GM18951 (cell line): Measurements from ENCODE around the gene CTDSPL.
"Not testable (repeated sequence)": the region's sequence is repeated elsewhere in the genome, so short reads cannot be mapped to it uniquely, and the experiment has no call there.

Source experiments
- POLR2A ChIP-seq: IDR thresholded peaks from 4 replicates; pipeline ENCODE4 v1.6.1; 2011; ENCODE audit warnings: mild to moderate bottlenecking; ENCODE audit not compliant: insufficient read length, insufficient read depth; ENCODE audit errors: extremely low read depth
- in situ Hi-C: fragments of 300-500 bp; cut with MboI; formaldehyde crosslinking; loops from one replicate; pipeline ENCODE4 v1.12.0; 2022; ENCODE audit warnings: low sequenced_read_pairs, mixed read lengths, inconsistent platforms; ENCODE audit not compliant: unreplicated experiment

The CTDSPL gene

DNA sequence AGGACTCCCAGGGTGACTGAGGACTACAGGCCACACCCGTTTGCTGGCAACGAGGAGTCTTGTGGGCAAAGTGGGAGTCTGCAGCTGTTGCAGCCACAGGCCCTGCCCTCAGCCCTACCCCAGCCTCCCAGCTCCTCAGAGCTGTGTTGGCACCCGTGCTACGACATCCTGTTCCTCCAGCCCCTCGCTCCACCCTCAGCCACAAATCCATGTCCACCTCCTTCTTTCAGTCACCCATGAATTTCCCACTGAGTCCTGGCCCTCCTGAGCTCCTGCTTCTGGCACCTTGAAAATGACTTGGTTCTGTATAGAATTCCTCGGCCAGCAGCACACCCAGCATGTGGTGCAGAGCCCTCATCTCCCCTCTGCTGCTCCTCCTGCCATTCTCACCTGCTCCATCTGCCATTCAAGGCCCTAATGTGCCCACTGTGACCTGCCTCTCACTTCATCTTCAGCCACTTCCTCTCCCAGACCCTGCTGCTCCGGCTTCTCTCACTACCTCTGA, 108.0 kb downstream of the CTDSPL start:
- in situ Hi-C loops: no loop called here
- TF ChIP-seq POLR2A: no peak

DNA sequence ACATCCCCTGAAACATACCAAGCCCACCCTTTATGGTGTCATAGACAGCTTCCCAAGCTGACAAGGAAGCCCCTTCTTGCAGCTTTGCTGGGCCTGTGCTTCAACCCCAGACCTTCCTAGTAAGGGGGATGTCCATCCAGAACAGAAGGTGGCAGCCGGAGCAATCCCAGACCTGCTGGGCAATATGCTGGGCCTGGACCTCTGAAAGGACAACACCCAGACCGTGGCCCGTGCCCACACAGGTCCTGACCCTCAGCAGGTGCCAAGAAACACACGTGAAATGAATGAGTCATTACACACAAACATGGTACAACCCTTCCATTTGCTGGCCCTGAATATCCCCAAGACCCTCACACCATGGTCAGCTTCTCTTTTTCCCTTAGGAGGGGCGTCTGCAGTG, 109.1 kb downstream of the CTDSPL start:
- in situ Hi-C loops: no loop called here
- TF ChIP-seq POLR2A: no peak

DNA sequence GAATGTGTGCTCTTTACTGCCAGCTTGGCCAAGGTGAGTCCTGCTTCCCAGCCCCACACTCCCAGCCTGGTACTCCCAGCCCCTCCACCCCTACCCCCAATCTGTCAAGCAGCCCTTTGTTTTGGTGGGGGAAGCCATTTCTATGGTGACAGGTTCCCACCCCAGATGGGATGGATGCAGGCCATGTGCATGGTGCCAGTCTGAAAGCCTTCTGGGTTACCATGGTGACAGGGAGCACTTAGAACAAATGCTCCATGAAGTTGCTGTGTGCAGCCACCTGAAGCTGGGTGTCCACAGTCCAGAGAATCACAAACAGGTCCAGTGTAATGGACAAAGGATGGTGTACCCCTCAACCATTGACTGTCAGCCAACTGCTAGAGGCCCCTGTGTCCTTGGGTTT, 109.8 kb downstream of the CTDSPL start:
- in situ Hi-C loops: no loop called here

DNA sequence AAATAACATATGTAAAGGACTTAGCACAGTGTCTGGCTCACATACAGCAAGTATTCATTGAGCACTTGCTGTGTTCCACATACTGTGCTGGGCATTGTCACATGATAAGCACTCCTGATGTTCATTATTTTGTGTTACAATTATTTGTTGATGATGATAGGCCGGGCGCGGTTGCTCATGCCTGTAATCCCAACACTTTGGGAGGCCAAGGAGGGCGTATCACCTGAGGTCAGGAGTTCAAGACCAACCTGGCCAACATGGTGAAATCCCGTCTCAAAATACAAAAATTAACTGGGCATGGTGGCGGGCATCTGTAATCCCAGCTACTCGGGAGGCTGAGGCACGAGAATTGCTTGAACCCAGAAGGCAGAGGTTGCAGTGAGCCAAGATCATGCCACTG, 110.4 kb downstream of the CTDSPL start:
- in situ Hi-C loops: not testable (repeated sequence)

More for the DNA sequence above, 109.8 kb downstream of the CTDSPL start:
- TF ChIP-seq POLR2A: no peak

DNA sequence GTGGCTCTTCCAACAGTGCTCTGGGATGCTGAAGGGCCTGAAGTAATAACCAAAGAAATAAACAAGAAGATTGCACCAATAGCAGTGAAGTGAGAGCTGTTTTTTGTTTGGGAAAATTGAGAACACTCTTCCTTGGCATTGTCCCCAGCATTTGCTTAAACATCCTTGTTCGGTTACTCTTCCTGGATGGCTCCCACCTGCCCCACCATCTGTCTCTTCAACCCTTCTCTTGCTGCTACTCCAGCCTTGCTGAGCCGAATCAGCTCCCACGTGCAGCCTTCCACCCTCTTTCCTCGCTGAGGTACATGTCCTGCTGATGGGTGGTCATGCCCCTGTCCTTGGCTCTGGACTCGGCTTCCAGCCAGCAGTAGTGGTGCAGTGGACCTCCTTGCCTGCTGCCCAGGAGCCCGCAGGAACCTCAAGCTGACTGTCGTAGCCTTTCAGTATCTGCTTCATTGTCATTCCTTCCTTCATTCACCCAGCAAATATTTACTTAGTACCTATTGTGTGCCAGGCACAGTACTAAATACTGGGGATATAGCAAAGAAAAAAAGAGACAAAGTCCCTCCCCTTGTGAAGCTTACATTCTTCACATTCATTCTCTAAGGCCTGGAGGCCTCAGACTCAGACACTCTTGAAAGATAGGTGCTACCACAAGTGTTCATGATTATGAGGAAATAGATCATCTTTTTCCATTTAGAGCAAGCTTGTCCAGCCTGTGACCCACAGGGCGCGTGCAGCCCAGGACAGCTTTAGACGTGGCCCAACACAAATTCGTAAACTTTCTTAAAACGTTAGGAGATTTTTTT, 111.8 kb downstream of the CTDSPL start:
- no peak for TF ChIP-seq POLR2A
- in situ Hi-C loops: no loop called here

DNA sequence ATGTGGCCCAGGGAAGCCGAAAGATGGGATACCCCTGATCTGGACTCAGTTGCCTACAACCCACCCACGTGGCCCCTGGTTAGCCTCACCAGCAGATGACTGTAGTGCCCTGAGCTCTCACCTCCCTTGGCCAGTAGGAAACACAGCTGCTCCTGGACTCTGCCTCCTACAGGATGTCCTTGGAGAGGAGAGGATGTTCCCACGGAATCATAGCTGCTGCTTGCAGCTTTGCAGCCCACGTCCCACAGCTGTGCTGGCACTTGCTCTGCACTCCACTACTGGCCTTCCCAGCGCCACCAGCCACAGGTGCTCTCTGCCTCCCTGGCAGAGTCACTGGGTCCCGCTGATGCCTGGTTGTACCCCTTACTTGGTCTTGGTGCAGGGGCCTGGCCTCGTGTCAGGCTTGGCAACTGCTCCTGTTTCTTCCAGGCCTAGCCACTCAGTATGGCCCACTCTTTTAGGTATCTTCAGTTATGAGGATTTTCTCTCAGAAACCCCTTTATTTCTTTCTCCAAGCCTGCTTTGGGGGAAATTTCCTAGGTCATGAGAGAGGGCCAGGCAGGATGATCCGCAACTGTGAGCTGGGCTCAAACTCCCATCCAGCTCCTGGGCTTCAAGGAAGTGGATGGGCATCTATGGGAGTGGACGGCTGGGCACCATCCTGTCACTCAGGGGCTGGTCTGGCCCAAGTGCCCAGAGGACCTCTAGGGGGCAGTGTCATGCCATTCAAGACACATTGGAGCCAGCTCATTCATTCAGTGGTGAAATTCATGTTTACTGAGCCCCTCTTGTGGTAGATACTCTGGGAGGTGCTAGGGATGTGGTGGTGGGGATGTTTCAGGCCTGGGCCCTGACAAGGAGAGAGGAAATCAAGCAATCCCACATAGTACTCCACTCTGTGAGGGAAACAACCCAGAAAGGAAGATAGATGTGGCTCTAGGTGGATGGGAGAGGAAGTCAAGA, 112.7 kb downstream of the CTDSPL start:
- TF ChIP-seq POLR2A: no peak
- in situ Hi-C loops: no loop called here

DNA sequence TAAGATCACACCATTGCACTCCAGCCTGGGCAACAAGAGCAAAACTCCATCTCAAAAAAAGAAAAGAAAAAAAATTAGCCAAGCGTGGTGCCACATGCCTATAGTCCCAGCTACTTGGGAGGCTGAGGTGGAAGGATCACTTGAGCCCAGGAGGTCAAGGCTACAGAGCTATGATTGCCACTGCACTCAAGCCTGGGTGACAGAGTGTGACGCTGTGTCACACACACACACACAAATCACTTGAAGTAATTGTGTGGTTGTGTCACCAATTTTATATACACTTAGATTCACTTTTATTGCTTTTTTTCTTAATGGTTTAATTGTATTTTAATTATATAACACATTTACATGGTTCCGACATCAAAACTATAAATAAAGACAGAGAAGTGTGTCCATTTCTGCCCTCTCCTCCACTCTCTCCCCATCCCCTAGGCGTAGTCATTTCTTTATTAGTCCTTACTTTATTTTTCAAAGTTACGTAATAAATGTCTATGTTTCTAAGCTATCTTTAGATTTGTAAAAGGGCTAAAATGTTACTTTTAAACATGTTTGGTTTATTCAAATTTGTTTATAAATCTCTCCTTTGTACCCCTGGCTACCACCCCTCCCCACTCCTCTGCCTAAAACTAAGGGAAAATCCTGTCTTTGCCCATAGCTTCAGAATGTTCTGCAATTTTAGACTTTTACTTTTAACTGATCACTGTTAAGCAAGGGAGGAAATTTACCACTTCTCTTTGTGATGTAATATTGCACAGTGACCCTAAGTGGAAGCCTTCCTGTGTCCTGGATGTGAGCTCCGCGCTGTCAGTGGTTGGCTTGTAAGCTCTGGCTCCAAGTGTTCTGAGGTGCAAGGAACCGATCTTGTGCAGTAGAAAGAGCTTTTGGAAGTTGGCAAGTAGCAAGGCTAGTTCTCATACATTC, 118.1 kb downstream of the CTDSPL start:
- in situ Hi-C loops: no loop called here
- TF ChIP-seq POLR2A: no peak

DNA sequence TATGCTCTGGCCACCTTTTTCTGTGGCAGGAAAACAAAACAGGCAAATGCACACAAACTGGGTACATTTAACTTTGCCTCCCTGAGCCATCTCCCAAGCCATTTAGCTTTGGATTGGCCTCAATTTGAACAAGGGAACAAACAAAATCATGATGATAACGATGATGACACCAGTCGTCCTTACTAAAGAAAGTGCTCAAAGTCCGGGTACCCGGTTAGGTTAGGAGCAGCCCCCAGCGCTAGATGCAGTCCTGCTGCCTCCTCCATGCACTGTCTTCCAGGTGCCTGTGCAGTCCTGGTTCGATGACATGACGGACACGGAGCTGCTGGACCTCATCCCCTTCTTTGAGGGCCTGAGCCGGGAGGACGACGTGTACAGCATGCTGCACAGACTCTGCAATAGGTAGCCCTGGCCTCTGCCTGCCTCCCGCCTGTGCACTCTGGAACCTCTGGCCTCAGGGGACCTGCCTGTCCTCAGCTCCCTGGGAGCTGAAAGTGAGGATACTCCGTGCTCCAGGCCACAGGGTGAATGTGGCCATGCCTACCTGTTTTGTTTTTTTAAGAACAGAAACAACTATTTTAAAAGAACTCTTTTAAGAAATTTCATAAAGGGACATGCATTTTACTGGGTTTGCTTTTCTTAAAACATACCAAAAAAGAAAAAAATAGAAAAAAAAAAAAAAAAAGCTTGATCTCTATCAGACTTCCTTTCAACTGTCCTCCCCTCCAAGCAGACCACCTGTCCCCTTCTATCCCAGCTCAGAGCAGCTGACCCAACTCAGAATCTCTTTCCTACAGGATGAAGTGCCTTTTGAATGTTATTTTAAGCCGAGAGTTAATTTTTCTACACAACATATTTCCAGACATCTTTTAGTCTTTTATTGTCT, 119.0 kb downstream of the CTDSPL start:
- no peak for TF ChIP-seq POLR2A
- in situ Hi-C loops: no loop called here

DNA sequence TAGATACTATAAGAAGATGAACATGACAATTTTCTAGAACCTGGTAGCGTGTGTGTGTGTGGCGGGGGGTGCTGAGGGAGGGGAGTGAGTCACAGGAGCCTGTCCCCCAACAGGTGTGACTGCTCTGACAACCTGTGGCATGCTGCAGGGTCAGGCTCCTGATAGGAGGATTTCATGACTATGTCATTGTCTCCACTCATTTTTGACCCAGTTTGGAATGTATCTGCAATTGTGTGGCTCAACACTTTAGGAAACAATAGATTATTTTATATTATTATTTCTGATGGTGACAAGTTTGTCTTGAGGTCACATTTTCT, 119.6 kb downstream of the CTDSPL start:
- in situ Hi-C loops: no loop called here
- no peak for TF ChIP-seq POLR2A

DNA sequence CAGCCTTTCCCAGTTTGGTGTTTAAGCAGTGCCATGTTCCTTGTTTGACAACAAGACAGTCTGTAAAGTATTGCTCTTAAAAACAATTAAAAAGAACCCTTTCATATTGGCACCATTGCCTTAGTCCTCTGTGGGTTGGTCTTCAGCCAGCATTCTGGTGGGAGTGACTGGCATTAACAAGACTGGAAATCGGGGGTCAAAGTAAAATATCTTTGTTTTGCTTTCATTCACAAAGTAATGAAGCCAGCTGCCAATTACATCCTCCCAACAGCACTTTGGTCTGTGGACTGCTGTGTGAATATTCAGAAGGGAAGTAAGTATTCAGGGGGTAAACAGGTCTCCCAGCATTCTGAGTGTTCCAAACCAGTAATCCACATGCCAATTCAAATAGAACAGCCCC, 120.7 kb downstream of the CTDSPL start:
- in situ Hi-C loops: no loop called here
- TF ChIP-seq POLR2A: no peak

DNA sequence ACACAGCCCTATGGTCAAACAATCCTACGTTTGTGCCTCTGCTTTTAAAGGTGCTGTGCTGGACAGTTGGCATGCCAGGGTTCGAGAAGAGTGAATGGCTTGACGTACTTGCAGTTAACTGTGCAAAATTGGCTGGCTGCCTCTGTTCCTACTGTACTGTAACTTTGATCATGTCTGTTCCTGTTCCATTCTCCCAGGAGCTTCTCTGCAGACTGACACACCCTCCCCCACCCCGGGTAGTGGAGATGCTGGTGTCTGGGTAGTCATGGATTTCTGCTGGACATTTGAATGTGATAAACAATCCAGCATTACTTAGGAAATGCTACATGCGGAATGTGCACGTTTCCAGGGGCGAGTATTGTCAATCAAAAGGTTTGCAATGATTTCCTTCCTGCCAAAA, 122.4 kb downstream of the CTDSPL start:
- TF ChIP-seq POLR2A: no peak
- in situ Hi-C loops: no loop called here

DNA sequence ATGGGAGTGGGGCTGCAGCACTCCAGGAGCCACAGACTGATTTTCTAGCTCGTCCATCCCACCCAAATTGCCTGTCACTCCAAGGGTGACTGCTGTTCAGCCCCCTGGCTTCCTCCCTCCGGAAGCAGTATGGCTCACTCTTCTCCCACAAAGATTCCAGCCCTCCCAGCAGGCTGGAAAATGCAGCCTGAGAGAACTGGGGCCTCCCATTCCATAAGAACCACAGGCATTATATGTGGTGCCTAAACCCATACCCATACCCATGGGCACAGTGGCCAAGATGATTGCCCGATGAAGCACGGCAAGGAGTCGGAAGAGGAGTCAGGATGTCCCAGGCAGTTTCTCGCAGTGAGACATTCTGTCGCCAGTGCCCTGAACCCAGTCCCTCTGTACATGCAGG, 122.9 kb downstream of the CTDSPL start:
- in situ Hi-C loops: no loop called here
- TF ChIP-seq POLR2A: no peak
